IPS-18c (cell line): Measurements from ENCODE around the gene LIN7C.

Experiments
- H3K4me3 ChIP-seq: 2 replicates; pipeline ENCODE4 v1.7.0; 2013; ENCODE audit warnings: low read depth, mild to moderate bottlenecking, low read length, moderate library complexity; ENCODE audit not compliant: insufficient read depth
- H3K9me3 ChIP-seq: one replicate; pipeline ENCODE4 v1.6.1; 2013; ENCODE audit warnings: mild to moderate bottlenecking, low read length, moderate library complexity; ENCODE audit not compliant: control insufficient read depth, insufficient read depth

The LIN7C gene

GRCh38 chr11:27514558-27514957, 8.0 kb upstream of the LIN7C start:
- no peaks in the 10 kb centered on the region for H3K9me3 ChIP-seq
- H3K4me3 ChIP-seq = no peak overlapping the region

- H3K9me3 ChIP-seq = no peaks in the 10 kb centered on the region
- no peak overlapping the region for H3K4me3 ChIP-seq
Observed at GRCh38 chr11:27514076-27514475, 7.5 kb upstream of the LIN7C start.

- no peaks in the 10 kb centered on the region for H3K9me3 ChIP-seq
- H3K4me3 ChIP-seq = no peak overlapping the region
Observed at GRCh38 chr11:27513389-27513788, 6.8 kb upstream of the LIN7C start.

- Histone ChIP-seq H3K4me3 (no peak overlapping the region), H3K9me3 (no peaks in the 10 kb centered on the region)
Observed at GRCh38 chr11:27512238-27512637, 5.7 kb upstream of the LIN7C start.

- H3K4me3 ChIP-seq = no peak overlapping the region
- H3K9me3 ChIP-seq = no peaks in the 10 kb centered on the region
Observed at GRCh38 chr11:27509908-27510307, 3.3 kb upstream of the LIN7C start.

GRCh38 chr11:27507557-27508322, 1.2 kb upstream of the LIN7C start:
- Histone ChIP-seq H3K9me3 (no peaks in the 10 kb centered on the region), H3K4me3 (no peak overlapping the region)

- Histone ChIP-seq H3K9me3 (no peaks in the 10 kb centered on the region), H3K4me3 (peak overlapping the region; percentile 95)
Observed at GRCh38 chr11:27505781-27506180, 788 bp downstream of the LIN7C start.

- no peaks in the 10 kb centered on the region for H3K9me3 ChIP-seq
- H3K4me3 ChIP-seq = no peak overlapping the region
Observed at GRCh38 chr11:27504205-27504604, 2.4 kb downstream of the LIN7C start.

GRCh38 chr11:27501100-27501499, 5.5 kb downstream of the LIN7C start:
- H3K9me3 ChIP-seq = no peaks in the 10 kb centered on the region

GRCh38 chr11:27497911-27498310, 8.7 kb downstream of the LIN7C start:
- Histone ChIP-seq H3K9me3 (no peaks in the 10 kb centered on the region), H3K4me3 (no peak overlapping the region)

More at GRCh38 chr11:27501100-27501499, 5.5 kb downstream of the LIN7C start:
- no peak overlapping the region for H3K4me3 ChIP-seq

GRCh38 chr11:27497284-27497866, 9.2 kb downstream of the LIN7C start:
- Histone ChIP-seq H3K4me3 (no peak overlapping the region), H3K9me3 (no peaks in the 10 kb centered on the region)

GRCh38 chr11:27496461-27496860, 10.1 kb downstream of the LIN7C start:
- H3K4me3 ChIP-seq = no peak overlapping the region

GRCh38 chr11:27495710-27496300, 10.8 kb downstream of the LIN7C start:
- Histone ChIP-seq H3K4me3 (no peak overlapping the region), H3K9me3 (no peaks in the 10 kb centered on the region)

More at GRCh38 chr11:27496461-27496860, 10.1 kb downstream of the LIN7C start:
- no peaks in the 10 kb centered on the region for H3K9me3 ChIP-seq

- peaks cover 2% of the 10 kb centered on the region for H3K9me3 ChIP-seq
- no peak overlapping the region for H3K4me3 ChIP-seq
Observed at GRCh38 chr11:27489092-27489491, 17.5 kb downstream of the LIN7C start.

GRCh38 chr11:27487706-27488105, 18.9 kb downstream of the LIN7C start:
- H3K9me3 ChIP-seq = peaks cover 2% of the 10 kb centered on the region
- H3K4me3 ChIP-seq = no peak overlapping the region

- Histone ChIP-seq H3K9me3 (peaks cover 2% of the 10 kb centered on the region), H3K4me3 (no peak overlapping the region)
Observed at GRCh38 chr11:27485930-27486773, 20.4 kb downstream of the LIN7C start.

GRCh38 chr11:27482793-27483192, 23.8 kb downstream of the LIN7C start:
- H3K9me3 ChIP-seq = peaks cover 2% of the 10 kb centered on the region
- no peak overlapping the region for H3K4me3 ChIP-seq
